DND-41 (cell line): Measurements from ENCODE around the gene RALGDS.

ENCODE experiments used
- ATAC-seq: fragments of 200-7000 bp; cut with Tn5 transposase; 3 replicates; pipeline ENCODE4 v1.9.1; 2021; ENCODE audit warnings: low read depth; ENCODE audit not compliant: insufficient read depth
- DNase-seq: peaks from one replicate; pipeline ENCODE4 v3.0.0-alpha.2; 2020
- H2AFZ ChIP-seq: 2 replicates; pipeline ENCODE4 v1.6.0; 2012; ENCODE audit warnings: low read depth, low read length
- H3K27ac ChIP-seq: 2 replicates; pipeline ENCODE4 v1.5.1; 2012; ENCODE audit warnings: low read length, inconsistent platforms
- H3K27me3 ChIP-seq: fragments of 200-600 bp; sonication (generic); 2 replicates; pipeline ENCODE4 v1.6.0; 2012; ENCODE audit warnings: low read length, mild to moderate bottlenecking, inconsistent platforms; ENCODE audit not compliant: insufficient read depth, poor library complexity
- H3K36me3 ChIP-seq: 2 replicates; pipeline ENCODE4 v1.5.1; 2012; ENCODE audit warnings: low read length, inconsistent platforms; ENCODE audit not compliant: insufficient read depth
- H3K4me1 ChIP-seq: 2 replicates; pipeline ENCODE4 v1.5.1; 2012; ENCODE audit warnings: mild to moderate bottlenecking, low read length; ENCODE audit not compliant: insufficient read depth
- H3K4me2 ChIP-seq: 2 replicates; pipeline ENCODE4 v1.6.0; 2012; ENCODE audit warnings: mild to moderate bottlenecking, moderate library complexity, low read length, inconsistent platforms; ENCODE audit not compliant: insufficient read depth
- H3K4me3 ChIP-seq, 2 experiments: fragments of 200-600 bp in 1 of 2; shearing (Covaris generic) in 1 of 2; 2 replicates each; pipeline ENCODE4 v1.5.1; 2012 to 2016; ENCODE audit warnings: inconsistent platforms in 2 of 2, low read length in 2 of 2, mild to moderate bottlenecking in 2 of 2, low read depth in 1 of 2, moderate library complexity in 1 of 2
- H3K79me2 ChIP-seq: 2 replicates; pipeline ENCODE4 v1.6.0; 2012; ENCODE audit warnings: low read length, inconsistent platforms; ENCODE audit not compliant: insufficient read depth
- H3K9ac ChIP-seq: 2 replicates; pipeline ENCODE4 v1.6.0; 2012; ENCODE audit warnings: low read depth, mild to moderate bottlenecking, inconsistent platforms, low read length, moderate library complexity
- H3K9me3 ChIP-seq: 2 replicates; pipeline ENCODE4 v1.5.1; 2012; ENCODE audit warnings: low read length, moderate library complexity, mild to moderate bottlenecking, inconsistent platforms; ENCODE audit not compliant: insufficient read depth, severe bottlenecking
- H4K20me1 ChIP-seq: 2 replicates; pipeline ENCODE4 v1.6.0; 2012; ENCODE audit warnings: low read length; ENCODE audit not compliant: insufficient read depth
- EZH2 ChIP-seq: IDR thresholded peaks from 3 replicates; pipeline ENCODE4 v1.6.1; 2012; ENCODE audit warnings: borderline replicate concordance, low read depth, mild to moderate bottlenecking, moderate library complexity, low read length, inconsistent platforms; ENCODE audit not compliant: severe bottlenecking
- TF ChIP-seq, protein P1 (sequence below): IDR thresholded peaks from 2 replicates; pipeline ENCODE4 v1.5.1; 2012; ENCODE audit warnings: borderline replicate concordance, low read length, moderate library complexity, mild to moderate bottlenecking; ENCODE audit not compliant: poor library complexity, severe bottlenecking; ENCODE audit errors: extremely low read depth

RALGDS gene

DNA sequence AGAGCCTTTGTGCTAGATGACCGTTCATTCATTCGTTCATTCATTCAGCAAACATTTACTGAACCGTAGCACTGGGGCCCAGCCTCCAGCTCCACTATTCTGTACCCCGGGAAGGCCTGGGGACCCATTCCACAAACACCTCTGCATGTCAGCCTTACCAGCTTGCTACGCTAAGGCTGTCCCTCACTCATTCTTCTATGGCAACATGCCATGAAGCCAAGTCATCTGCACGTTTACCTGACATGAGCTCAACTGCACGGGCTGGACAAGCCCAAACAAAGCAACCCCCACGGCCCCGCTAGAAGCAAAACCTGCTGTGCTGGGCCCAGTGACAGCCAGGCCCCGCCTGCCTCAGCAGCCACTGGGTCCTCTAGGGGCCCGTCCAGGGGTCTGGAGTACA is 53.2 kb downstream of the RALGDS start:
- no peak overlapping the region for H2AFZ ChIP-seq
- TF ChIP-seq EZH2: no peak
- TF ChIP-seq, protein P1, sequence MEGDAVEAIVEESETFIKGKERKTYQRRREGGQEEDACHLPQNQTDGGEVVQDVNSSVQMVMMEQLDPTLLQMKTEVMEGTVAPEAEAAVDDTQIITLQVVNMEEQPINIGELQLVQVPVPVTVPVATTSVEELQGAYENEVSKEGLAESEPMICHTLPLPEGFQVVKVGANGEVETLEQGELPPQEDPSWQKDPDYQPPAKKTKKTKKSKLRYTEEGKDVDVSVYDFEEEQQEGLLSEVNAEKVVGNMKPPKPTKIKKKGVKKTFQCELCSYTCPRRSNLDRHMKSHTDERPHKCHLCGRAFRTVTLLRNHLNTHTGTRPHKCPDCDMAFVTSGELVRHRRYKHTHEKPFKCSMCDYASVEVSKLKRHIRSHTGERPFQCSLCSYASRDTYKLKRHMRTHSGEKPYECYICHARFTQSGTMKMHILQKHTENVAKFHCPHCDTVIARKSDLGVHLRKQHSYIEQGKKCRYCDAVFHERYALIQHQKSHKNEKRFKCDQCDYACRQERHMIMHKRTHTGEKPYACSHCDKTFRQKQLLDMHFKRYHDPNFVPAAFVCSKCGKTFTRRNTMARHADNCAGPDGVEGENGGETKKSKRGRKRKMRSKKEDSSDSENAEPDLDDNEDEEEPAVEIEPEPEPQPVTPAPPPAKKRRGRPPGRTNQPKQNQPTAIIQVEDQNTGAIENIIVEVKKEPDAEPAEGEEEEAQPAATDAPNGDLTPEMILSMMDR: no peak
- no peaks in the 10 kb centered on the region for H3K79me2 ChIP-seq
- H3K27ac ChIP-seq: no peak overlapping the region
- no peaks in the 10 kb centered on the region for H3K27me3 ChIP-seq
- no peaks in the 10 kb centered on the region for H3K9me3 ChIP-seq
- ATAC-seq (no peak), DNase-seq (no peak)
- no peaks in the 10 kb centered on the region for H3K36me3 ChIP-seq
- no peak overlapping the region for H3K4me3 ChIP-seq
- no peaks in the 10 kb centered on the region for H4K20me1 ChIP-seq
- H3K4me1 ChIP-seq: no peaks in the 10 kb centered on the region
- H3K4me2 ChIP-seq: no peak overlapping the region
- no peak overlapping the region for H3K9ac ChIP-seq

DNA sequence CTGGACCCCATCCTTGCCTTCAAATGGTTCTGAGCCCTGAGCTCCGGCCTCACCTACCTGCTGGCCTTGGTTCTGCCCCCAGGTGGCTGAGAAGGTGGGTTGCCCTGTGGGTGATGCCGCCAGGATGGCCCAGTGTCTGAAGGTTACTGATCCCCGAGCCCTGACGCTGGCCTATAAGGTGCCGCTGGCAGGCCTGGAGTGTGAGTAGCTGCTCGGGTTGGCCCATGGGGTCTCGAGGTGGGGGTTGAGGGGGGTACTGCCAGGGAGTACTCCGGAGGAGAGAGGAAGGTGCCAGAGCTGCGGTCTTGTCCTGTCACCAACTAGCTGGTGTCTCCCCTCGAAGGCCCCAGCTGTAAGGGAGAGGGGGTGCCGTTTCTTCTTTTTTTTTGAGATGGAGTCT is 54.0 kb downstream of the RALGDS start:
- Histone ChIP-seq H3K9ac (no peak overlapping the region), H3K27ac (no peak overlapping the region), H3K4me3 (no peak overlapping the region), H3K4me2 (no peak overlapping the region), H4K20me1 (no peaks in the 10 kb centered on the region), H3K79me2 (no peaks in the 10 kb centered on the region), H2AFZ (no peak overlapping the region), H3K9me3 (no peaks in the 10 kb centered on the region), H3K36me3 (no peaks in the 10 kb centered on the region), H3K27me3 (no peaks in the 10 kb centered on the region), H3K4me1 (no peaks in the 10 kb centered on the region)
- TF ChIP-seq EZH2: no peak
- TF ChIP-seq, protein P1: no peak
- ATAC-seq (no peak), DNase-seq (no peak)

DNA sequence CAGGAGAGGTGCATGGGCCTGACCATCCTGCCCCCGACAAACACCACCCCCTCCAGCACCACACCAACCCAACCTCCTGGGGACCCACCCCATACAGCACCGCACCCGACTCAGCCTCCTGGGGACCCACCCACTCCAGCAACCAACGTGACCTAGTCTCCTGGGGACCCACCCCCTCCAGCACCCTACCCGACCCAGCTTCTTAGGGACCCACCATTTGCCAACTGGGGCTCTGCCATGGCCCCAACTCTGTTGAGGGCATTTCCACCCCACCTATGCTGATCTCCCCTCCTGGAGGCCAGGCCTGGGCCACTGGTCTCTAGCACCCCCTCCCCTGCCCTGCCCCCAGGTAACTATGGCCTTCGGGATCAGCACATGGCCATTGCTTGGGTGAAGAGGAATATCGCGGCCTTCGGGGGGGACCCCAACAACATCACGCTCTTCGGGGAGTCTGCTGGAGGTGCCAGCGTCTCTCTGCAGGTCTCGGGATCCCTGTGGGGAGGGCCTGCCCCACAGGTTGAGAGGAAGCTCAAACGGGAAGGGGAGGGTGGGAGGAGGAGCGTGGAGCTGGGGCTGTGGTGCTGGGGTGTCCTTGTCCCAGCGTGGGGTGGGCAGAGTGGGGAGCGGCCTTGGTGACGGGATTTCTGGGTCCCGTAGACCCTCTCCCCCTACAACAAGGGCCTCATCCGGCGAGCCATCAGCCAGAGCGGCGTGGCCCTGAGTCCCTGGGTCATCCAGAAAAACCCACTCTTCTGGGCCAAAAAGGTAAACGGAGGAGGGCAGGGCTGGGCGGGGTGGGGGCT is 54.7 kb downstream of the RALGDS start:
- H3K27me3 ChIP-seq: no peaks in the 10 kb centered on the region
- no peak overlapping the region for H3K4me2 ChIP-seq
- TF ChIP-seq, protein P1: no peak
- no peak for TF ChIP-seq EZH2
- H3K79me2 ChIP-seq: no peaks in the 10 kb centered on the region
- no peak overlapping the region for H3K27ac ChIP-seq
- ATAC-seq (no peak), DNase-seq (no peak)
- no peaks in the 10 kb centered on the region for H4K20me1 ChIP-seq
- no peaks in the 10 kb centered on the region for H3K36me3 ChIP-seq
- H3K9me3 ChIP-seq: no peaks in the 10 kb centered on the region
- H3K4me3 ChIP-seq: no peak overlapping the region
- no peak overlapping the region for H2AFZ ChIP-seq
- no peak overlapping the region for H3K9ac ChIP-seq
- H3K4me1 ChIP-seq: no peaks in the 10 kb centered on the region

DNA sequence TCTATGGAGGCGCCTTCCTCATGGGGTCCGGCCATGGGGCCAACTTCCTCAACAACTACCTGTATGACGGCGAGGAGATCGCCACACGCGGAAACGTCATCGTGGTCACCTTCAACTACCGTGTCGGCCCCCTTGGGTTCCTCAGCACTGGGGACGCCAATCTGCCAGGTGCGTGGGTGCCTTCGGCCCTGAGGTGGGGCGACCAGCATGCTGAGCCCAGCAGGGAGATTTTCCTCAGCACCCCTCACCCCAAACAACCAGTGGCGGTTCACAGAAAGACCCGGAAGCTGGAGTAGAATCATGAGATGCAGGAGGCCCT is 56.0 kb downstream of the RALGDS start:
- H3K9me3 ChIP-seq: no peaks in the 10 kb centered on the region
- H3K36me3 ChIP-seq: no peaks in the 10 kb centered on the region
- H3K9ac ChIP-seq: no peak overlapping the region
- TF ChIP-seq, protein P1: no peak
- TF ChIP-seq EZH2: no peak
- no peaks in the 10 kb centered on the region for H4K20me1 ChIP-seq
- DNase-seq: no peak
- no peaks in the 10 kb centered on the region for H3K27me3 ChIP-seq
- H3K4me3 ChIP-seq: no peak overlapping the region
- no peak overlapping the region for H3K27ac ChIP-seq
- H3K4me2 ChIP-seq: no peak overlapping the region
- ATAC-seq: no peak
- no peaks in the 10 kb centered on the region for H3K4me1 ChIP-seq
- no peaks in the 10 kb centered on the region for H3K79me2 ChIP-seq
- no peak overlapping the region for H2AFZ ChIP-seq
